Stromal cell of bone marrow (primary cell): ENCODE data around the gene CELSR2.
"Not testable (repeated sequence)": the region's sequence is repeated elsewhere in the genome, so short reads cannot be mapped to it uniquely, and the experiment has no call there.

Experiments used
- DNase-seq: peaks from one replicate; pipeline ENCODE4 v3.0.0-alpha.2; 2012; ENCODE audit warnings: low read depth

The CELSR2 gene

DNA sequence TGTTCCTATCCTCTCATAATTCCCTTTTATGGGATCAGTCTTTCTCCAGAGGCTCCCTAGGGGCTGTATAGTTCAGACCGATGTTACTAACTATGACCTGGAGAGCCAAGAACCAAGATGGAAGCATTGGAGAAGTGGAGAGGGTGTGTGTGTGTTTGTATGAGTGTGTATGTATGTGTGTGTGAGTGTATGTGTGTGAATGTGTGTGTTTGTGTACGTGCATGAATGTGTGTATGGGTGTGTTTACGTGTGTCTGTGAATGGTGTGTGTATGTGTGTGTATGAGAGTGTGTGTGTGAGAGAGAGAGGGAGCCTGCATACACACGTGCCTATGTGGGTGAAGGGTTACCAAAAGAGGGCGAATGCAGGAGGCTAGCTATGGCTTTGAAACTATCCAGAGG lies 52.5 kb downstream of the CELSR2 start:
- DNase-seq: no peak

DNA sequence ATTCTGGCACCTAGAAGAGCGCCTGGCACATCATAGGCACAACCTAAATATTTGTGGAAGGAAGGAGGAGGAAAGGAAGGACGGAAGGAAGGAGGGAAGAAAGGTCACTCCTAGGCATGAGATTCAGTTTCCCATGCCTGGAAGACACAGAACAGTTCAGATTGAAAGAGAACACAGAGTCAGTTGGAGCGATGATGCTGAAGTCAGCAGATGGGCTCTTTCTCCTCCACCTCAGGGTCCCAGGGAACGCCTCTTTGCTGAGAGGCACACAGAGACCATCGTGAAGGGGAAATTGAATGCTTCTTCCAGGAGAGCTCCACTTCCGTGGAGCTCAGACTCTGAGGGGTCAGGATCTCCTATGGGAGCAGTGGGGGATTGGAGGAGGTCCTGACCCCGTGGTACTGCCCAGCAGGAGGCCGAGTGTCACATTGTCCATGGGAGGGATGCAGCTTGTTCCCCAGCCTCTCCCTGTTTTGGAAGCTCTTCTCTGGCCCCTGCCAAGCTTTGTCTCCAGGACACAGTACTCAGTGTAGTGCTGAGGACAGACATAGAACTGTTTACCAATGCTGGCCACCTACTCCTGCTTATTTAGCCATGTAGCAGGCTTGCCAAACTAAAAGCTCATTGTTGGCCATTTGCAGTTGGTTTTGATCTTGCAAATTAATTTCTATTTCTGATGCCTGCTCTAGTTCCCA lies 55.0 kb downstream of the CELSR2 start:
- no peak for DNase-seq

DNA sequence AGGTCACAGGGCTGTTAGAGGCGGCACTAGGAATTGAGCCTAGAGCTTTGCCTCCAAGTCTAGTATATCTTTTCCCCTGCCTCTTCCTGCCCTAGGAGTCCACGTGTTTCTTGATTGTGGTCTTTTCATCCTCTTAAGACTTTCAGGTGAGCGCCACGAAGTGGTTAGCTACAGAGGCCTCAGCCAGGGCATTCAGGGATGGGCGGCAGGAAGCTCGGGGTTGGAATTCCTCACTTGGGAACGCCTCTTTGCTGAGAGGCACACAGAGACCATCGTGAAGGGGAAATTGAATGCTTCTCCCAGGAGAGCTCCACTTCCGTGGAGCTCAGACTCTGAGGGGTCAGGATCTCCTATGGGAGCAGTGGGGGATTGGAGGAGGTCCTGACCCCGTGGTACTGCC lies 56.7 kb downstream of the CELSR2 start:
- DNase-seq: not testable (repeated sequence)

DNA sequence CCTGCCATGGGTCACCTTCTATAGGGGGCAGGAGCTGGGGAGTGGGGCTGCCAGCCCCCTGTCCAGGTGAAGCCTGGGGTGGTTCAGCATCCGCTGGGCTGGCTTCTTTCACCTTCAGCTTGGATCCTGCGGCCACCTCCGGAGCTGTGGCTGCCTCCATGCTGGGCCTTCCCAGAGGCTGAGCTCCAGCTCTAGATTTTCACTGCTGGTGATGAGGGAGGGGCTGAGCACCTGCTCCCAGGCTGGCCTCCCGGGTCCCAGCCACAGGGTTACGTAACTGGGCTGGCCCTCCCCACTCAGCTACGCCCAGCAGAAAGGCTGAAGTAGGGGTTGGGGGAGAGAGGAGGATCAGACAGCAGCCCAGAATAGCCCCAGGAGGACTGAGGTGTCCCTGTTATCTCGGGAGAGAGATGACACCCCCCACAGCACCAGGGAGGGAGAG lies 57.5 kb downstream of the CELSR2 start, which contains the start of gene MYBPHL:
Gene MYBPHL (minus strand): TSS at position 180 of the 442 bp plus-strand sequence. CDS start 20 bp downstream, at position 160.
- no peak for DNase-seq

DNA sequence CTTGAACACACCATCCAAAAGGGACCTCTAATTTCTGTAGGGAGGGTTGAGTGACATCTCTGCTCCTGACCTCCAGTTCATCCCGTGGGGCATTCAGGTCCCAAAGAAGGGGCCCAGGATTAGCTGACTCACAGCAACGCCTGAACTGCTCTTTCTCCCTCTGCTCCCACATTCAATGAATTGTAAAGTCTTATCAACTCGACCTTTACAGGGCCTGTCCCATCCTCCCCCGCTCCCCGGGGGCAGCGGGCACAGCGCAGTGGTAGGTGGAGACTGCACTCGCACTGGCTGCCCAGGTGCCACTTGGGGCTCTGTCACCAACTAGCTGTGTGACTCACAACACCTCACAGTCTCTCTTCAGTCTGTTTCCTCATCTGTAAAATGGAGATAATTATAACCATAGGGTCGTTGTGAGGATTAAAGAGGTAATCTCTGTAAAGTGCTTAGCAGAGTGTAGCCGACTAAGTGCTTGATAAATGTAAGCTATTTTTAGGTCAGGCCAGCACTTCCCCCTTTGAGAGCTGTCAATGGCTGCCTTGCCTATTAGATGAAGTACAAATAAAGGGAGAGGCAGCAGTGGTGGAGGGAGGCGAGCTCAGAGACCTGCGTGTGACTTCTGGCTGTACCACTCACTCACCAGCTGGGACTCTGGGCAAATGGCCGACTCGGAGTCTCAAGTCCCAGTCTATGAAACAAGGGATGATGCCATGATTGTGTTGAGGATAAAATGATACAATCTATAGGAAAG lies 58.1 kb downstream of the CELSR2 start:
- no peak for DNase-seq

DNA sequence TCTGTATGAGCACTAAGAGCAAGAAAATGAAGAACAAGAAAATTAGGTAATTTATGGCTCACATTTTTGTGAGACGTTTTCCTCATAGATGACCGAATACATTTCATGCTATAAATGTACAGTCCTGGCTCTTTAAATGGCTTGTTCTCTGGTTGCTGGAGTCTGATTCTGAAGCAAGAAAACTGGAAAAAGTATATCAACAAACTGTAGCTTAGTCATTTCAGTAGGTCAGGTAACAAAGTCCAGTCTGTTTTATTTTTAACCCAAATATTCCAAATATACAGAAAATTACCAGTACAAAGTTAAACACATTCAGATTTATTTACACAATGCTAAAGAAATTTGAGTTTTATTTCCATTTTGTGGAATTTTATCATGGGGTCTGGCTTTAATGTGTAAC lies 60.0 kb downstream of the CELSR2 start:
- DNase-seq: no peak

DNA sequence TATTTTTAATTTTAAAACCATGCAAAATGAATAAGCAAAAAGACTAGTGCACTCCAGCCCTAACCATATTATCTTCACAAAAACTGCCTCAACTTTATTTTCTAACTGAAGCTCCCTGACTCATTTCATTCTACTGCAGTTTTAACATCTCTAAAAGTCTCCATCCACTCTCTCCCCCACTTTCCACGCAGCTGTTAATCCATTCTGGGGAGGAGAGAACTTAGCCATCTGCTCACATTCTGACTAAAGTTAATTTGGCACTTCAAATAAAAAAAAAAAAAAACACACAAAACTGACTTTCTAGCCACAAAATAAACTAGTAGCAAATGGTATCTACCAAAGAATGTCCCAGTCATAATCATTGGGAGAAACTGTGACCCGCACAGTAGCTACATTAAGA lies 62.9 kb downstream of the CELSR2 start:
- no peak for DNase-seq

DNA sequence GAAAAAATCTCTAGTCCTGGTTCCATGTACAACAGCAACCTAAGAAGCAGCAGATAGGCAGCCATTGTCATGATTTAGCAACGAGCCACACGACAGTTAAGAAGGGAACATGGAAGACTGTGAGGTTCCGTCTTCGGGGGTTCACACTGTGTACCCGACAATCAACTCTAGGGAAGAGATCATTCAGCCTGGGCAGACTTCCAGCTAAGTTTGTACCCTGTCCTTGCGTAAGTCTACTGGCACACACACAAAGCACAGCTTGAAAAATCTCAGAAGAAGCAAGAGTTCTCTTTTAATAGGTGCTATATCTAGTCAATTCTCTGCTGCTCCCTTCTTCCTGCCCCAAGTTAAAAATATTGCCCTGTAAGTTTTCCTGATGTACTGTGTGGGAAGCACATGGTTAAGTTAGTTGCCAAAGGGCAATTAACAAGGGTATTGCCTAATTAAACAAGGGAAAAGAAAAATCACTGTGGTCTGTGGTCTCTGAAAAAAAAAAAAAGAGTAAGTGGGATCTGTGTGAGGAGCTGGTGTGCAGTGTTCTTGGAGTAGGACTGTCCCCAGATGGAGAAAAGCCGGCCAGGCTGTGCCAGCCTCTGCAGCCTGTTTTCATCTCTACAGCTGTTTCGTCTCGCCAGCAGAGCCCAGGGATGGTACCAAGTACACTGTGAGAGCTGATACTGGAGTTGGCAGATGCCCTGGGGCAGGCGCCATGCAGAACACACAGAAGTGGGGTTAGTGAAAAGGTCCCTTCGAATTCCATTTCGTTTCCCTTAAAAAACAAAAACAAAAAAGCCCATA lies 63.8 kb downstream of the CELSR2 start:
- no peak for DNase-seq

DNA sequence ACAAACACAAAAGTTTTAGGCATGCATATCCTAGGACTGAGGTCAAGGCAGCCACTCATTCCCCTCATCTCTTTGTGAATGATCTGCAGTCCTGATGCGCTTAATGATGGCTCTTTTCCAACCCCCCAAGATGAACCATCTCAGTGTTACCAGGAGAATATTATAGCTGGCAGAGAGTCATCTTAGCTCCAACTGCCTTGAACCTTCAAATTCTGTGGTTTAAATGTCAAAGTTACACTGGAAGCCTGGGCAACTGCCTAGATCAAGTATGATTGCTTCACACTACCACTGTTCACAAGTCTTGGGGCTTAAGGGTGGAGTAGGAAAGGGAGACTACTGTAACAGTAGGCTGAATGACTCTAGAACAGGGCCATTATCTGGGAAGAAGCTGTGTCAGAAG lies 65.5 kb downstream of the CELSR2 start:
- peak; percentile 41 for DNase-seq

DNA sequence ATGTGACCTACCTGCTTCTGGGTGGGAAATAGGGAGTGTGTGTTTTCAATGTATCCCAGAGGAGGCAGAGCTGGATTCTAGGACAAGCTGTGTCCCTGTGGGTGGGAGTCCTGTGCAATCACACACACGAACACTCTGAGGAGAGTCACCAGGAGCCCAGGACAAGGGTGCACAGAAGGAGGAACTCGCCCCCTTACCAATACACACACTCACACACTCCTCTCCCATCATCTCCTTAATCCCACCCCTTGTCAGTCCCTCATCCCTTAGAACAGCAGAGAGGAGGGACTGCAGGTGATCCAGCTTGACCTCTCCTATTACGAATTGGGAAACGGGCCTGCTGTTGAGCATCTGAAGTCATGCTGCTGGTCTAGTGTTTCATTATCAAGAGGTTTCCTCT lies 65.9 kb downstream of the CELSR2 start:
- DNase-seq: no peak

DNA sequence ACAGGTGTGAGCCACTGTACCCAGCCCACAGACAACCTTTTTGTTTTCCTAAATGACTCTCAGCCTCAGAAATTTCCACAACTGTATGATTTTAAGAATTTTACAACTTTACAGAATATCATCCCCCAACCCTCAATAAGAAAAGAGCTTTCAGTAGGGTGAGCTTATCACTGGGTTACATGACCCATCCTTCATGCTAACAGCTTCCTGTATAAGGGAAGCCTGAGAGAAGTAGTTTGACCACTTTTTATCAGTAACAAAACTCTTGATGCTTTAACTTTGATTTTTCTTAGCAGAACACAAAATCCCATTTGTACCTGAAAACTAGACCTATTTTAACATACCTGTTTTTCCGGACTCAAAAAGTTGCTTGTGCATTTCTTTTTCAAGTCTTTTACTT lies 67.2 kb downstream of the CELSR2 start:
- no peak for DNase-seq

DNA sequence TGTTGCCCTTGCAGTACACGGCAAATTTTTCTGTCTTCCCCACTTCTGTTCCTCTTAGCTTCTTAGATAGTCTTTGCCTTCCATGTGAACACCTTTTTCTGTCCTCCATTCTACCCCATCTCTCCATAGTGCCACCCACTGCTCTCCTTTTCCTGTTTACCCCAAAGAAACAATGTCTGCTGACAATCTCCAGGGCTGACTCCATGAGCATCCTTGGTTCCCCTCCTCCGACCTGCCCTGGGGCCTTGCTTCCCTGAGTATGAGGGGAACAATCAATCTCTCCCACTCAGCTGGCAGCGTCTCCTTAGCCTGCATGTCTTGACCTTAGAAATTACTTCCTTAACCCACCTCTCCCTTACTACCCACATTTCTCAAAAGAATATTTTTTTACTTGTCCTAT lies 69.8 kb downstream of the CELSR2 start:
- DNase-seq: no peak

DNA sequence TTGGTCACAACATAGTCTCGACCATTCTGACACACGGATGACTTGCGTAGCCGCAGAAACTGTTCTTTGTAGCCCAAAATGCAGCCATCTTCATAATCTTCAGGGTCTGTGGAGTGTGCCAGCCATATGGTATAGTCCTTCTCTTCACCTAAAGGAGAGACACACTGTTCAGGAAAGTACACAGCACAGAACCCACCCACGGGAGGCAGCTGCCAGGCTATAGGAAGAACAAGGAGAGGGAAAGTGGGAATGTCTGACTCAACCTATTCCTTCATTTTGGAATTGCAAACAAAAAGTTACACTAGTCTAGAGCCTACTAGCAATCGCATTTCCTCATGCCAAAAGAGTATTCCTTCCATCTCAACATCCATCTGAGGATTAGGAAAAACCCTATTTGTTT lies 73.6 kb downstream of the CELSR2 start:
- DNase-seq: no peak
